NCI-H524 (cell line): ENCODE data around the gene PGAP3.
A peak's percentile ranks its signal among the peaks of the same experiment; 100 is the strongest.

ENCODE experiments used
- DNase-seq, 2 experiments: peaks; one replicate each; lab custom pipeline; 2025; lab: John Stamatoyannopoulos, UW

The PGAP3 gene

GRCh38 chr17:39697961-39698360 lies 10.1 kb upstream of the PGAP3 start:
- DNase-seq: no peak

- no peak for DNase-seq
Observed at GRCh38 chr17:39696731-39697130, 8.9 kb upstream of the PGAP3 start.

- no peak for DNase-seq
Observed at GRCh38 chr17:39695089-39695474, 7.2 kb upstream of the PGAP3 start.

GRCh38 chr17:39694593-39694992 lies 6.7 kb upstream of the PGAP3 start:
- no peak for DNase-seq

DNA sequence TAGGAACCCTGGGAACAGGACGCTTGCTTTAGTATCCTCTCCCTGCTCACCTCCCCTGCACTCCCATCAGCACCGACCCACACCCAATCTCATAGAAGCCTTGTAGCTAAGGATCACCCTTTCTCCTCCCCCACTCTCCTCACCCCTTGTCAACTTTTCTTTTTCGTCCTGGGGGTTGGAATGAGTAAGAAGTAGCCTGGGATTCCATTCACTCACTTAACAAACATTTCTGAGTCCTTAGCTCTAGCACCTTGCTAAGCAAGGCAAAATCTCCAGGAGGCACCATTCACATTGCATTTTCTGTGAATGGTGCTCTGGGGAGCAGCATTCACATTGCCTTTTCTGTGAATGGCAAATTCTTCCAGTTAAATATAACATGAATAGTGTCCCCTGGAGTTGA lies 1.1 kb upstream of the PGAP3 start:
- no peak for DNase-seq

DNA sequence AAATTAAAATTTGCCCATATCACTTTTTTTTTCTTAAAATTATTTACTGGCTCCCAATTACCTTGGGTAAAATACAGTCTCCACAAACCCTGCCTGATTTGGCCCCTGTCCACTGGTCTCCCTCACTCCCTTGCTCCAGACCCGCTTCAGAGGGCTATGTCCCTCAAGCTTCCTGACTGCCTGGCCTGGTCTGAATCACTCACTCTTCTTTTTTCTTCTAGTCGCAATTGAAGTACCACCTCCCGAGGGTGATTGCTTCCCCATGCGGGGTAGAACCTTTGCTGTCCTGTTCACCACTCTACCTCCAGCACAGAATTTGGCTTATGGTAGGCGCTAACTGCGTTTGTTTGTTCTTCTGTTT lies 598 bp upstream of the PGAP3 start:
- DNase-seq: no peak

DNA sequence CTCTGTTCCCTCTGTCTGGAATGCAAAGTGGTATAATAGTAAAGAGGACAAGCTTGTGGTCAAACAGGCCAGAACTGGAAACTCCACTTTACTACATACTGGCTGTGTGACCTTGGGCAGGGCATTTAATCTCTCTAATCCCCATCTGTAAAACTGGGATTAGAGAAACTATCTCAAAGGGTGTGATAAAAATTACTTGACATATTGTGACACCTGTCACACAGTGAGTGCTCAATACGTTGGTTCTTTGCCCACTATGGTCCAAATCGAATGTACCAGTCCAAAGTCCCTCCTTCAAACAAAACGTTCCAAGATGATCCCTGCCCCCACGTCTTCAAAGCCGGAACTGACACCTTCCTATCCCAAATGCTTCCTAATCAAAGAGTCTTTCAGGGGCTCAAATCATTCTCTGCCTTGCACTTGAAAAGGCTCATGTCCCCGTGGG lies 734 bp downstream of the PGAP3 start:
- peak in 1 of 2 experiments; percentile 40 for DNase-seq

- DNase-seq: no peak
Observed at GRCh38 chr17:39684369-39685192, 3.3 kb downstream of the PGAP3 start.

DNA sequence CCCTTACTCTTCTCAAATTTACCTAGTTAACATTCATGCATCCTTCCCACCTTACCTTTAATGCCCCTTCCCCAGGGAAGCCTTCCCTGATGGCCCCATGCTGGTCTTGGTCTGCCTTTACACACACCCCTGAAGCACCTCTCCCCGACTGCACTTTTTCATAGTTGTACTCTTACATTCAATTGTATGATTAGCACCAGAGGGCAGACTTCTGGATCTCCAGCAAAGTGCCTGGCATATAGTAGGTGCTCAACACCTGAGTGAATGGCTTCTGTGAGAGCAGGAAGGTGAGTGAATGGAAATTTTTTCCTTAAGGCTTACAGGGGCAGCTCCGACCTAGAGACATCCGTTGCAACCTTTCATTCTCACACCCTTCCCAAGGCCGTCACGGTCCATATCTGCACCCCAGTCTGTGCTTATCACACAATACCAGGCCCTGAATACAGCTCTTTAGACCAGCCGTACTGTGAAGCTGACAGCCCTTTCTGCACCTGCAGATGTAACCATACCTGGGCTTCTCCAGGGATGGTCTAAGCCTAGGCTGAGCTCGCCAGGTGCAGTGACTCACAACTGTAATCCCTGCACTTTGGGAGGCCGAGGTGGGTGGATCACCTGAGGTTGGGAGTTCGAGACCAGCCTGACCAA lies 4.4 kb downstream of the PGAP3 start:
- no peak for DNase-seq

DNA sequence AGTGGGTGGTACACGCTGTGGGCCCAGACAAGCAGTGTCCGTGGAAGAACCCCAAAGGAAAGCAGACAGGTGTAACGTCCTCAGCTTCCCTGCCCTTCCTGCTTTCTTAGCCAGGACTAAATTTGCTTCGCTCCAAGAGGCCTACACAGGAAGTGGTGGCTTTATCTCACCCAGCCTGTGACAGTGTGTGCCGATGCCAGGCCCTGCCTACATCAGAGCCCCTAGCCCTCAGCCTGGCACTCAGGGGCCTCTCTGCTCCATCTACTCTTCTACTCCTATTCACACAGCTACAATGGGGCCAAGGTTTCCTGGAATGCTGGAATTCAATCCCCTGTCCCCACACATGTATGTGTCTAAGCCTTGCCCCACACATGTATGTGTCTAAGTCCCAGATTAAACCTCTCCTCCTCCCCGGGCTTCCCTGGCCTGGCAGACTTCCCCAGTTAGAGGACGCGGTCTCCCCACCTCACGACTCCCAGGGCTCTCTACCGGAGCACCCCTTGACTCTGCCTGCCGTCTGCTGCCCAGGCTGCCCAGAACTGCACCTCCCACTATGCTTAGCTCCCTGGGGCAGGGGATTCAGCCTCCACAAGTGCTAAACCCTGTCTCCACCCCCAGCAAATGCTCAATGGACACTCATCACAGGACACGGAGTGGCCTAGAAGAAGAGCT lies 8.2 kb downstream of the PGAP3 start:
- no peak for DNase-seq

- DNase-seq: no peak
Observed at GRCh38 chr17:39678340-39679116, 9.3 kb downstream of the PGAP3 start.

DNA sequence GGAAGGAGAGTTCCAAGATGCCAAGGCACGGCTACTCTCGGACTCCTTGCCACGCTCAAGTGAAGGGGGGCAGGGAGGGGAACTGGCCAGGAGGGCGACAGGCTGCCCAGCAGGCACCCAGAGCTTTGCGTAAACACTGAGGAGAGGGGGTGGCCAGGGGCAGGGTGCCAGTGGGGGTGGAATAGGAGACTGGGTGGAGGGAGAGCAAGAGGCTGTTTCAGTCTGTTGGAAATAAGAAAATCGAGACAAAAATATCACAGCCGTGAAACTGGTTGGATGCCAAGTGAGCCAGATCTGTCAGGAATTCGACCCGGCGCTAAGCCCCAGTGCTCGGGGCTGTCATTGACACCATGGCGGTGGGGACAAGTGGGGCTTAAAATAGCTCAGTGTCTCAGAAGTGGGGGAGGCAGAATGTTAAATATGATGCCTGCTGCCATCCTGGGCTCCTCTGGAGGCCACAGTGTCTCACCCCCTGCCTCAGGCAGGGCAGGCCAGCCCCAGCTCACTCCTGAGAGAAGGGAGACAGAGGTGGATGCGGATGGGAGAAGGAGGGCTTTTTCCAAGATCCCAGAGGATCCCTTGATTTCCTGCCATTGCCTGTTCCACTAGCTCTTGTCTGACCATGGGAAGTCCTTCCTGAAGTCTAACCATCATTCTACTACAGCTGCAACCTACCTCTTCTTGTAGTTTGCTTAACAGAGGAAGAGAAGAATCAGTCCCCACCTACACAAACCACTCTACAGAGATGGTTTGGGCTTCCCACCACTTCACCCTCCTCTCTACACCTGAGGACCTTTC lies 10.1 kb downstream of the PGAP3 start:
- peak; percentile 91 to 92 for DNase-seq

GRCh38 chr17:39677072-39677471 lies 10.8 kb downstream of the PGAP3 start:
- DNase-seq: no peak

GRCh38 chr17:39676198-39676819 lies 11.5 kb downstream of the PGAP3 start:
- DNase-seq: peak; percentile 51 to 78

DNA sequence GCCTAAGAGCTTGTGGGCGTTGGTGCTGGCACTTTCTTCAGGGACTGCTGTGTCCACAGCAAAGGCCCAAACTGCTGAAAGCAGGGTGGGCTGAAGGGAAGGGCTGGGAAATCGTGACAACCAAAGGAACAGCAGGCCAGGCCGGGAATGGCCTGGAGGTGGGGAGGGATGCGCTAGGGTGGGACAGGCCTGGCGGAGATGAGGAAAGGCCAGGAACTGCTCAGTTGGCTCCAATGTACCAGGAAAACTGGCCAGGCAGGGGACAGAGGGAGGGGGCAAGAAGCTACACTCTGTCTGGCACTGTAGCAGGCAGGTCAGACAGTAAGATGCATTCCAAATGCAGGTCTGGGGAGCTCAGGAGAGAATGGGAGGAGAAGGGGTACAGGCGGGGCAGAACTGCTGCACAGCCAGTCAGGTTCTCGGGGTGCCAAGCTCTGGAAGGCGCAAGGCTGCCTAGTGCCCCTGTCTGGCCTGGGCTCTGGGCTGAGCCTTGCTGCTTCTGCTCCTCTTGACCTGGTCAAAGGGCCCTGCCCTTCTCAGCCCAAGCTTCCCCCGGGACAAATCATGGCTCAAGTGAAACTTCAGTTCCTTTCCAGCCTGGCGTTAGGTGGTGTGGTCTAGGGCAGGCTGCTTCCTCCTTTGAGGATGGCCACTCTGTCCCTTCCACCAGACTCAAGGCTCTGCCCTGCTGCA lies 12.3 kb downstream of the PGAP3 start:
- no peak for DNase-seq

DNA sequence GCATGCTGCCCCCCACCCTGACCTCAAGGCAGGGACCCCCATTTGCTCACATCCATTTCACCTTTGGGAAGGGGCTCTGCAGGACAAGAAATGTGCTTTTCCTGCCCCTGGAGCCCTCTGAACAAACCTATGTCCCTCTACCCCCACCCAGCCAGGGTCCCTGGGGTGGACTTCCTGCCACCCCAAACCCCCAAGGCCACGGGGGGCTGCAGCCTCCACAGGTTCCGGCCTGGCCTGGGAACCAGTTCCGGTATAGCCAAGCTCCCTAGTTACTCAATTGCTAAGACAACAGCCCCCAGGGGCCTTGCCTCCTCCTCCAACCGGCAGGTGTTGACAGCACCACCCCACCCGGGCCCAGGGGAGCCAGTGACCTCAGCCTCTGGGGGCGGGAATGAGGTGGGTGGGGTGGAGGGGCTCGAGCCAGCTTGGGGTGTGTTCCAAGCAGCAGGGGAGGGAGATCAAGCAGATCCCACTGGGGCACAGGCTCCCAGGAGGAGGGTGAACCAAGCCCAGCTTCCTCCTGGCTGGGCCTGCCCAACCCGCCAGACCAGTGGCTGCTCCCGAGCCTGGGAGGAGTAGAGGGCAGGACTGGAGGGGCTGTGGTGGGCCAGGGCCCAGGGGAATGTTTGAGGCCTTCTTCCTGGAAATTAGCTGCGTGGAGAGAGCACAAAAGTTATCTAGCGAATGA lies 13.0 kb downstream of the PGAP3 start:
- DNase-seq: peak in 1 of 2 experiments; percentile 16

DNA sequence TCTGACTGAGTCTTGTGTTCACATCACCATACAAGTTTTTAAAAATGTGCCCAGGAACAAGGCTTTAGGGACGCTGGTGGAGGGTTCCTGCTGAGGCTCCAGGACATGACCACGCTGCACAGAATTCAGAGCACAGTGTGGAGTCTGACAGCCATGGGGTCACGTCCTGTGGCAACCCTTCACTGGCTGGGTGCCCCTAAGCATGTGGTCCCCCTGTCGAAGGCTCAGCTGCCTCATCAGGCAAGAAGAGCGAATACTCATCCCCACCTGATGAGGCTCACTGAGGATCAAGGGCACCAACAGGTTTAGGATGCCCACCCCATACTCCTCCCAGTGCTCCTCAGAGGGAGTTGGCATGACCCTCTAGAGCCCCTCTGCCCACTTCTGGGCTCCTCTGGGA lies 13.7 kb downstream of the PGAP3 start:
- no peak for DNase-seq

DNA sequence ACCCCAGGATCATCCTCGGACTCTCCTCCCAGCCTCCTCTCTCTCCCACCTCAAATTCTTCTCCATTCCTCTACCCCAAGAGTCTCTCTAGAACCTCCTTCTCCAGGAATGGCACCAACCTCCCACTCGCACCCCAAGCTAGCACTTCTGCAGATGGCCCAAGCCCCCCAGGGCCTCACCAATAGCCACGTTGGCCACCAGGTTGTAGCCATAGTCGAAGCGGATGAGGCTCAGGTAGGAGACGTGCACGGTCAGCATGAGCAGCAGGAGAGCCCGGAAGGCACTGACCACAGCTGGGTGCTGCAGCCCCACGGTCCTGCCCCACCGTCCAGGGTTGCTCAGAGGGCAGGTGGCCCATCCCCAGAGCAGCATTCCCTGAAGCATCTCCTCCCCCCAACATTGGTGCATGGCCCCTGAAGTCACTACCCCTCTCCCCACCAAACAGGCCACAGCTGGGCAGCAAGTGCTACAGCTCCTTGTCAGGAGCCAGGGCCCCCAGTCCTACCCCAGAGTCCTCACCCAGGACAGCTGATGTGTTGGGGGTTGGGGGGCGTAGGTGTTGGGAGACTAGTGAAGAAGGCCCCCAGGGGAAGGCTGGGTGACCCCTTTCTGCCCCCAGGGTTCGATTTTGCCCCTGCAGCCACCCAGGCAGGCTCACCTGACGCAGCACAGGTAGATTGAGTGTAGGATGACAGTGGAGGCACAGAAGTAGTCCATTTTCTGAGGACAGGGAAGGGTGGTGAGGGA lies 14.3 kb downstream of the PGAP3 start:
- DNase-seq: no peak
